ENCODE results near the gene SOWAHC.

SOWAHC gene

DNA sequence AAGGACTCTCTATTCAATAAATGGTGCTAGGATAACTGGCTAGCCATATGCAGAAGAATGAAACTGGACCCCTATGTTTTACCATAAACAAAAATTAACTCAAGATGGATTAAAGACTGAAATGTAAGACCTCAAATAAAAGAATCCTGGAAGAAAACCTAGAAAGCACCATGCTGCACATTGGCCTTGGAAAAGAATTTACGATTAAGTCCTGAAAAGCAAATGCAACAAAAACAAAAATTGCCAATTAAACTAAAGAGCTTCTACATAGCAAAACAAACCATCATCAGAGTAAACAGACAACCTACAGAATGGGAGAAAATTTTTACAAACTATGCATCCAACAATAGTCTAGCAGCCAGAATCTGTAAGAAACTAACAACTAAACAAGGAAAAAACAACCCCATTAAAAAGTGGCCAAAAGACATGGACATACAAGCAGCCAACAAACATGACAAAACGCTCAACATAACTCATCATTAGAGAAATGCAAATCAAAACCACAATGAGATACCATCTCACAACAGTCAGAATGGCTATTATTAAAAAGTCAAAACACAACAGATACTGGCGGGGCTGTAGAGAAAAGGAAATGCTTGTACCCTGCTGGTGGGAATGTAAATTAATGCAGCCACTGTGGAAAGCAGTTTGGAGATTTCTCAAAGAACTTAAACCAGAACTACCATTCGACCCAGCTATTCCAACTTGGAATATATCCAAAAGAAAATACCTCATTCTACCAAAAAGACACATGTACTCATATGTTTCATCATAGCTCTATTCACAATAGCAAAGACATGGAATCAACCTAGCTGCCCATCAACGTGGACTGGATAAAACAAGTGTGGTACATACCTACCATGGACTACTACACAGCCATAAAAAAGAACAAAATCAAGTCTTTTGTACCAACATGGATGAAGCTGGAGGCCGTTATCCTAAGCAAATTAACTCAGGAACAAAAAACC lies 31.0 kb upstream of the SOWAHC start:
- POLR2A ChIA-PET, result no interaction called here
- Histone ChIP-seq H3K4me3 (ENCODE audit: low read depth, low read length) (no peak overlapping the region), H3K27ac (ENCODE audit: extremely low read depth, low read depth, low read length) (no peak overlapping the region), H3K4me1 (ENCODE audit: control insufficient read depth, insufficient read depth, low read length) (no peaks in the 10 kb centered on the region; the same call in 1 of the 2 replicates), H3K36me3 (ENCODE audit: control insufficient read depth in 2 of 2, insufficient read depth in 1 of 2, low read length in 2 of 2) (peaks cover 4 to 9% of the 10 kb centered on the region in 2 experiments; a peak in 2 of 3 replicates), H3K9me3 (ENCODE audit: control insufficient read depth, insufficient read depth, low read depth, low read length) (no peaks in the 10 kb centered on the region)
- CTCF ChIA-PET, result interaction anchor here (0.6 kb wide), 2 partner anchors 149 to 152 kb away, joined by 3 read pairs; no protein-coding TSS in a partner anchor
- TF ChIP-seq, protein P1, sequence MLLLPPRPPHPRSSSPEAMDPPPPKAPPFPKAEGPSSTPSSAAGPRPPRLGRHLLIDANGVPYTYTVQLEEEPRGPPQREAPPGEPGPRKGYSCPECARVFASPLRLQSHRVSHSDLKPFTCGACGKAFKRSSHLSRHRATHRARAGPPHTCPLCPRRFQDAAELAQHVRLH (tag by site-specific recombination; IDR thresholded peaks at IDR 0.05), result 0 out of 2 replicates have a peak, but pooled peaks have one; percentile 47
- TF ChIP-seq, protein P2, sequence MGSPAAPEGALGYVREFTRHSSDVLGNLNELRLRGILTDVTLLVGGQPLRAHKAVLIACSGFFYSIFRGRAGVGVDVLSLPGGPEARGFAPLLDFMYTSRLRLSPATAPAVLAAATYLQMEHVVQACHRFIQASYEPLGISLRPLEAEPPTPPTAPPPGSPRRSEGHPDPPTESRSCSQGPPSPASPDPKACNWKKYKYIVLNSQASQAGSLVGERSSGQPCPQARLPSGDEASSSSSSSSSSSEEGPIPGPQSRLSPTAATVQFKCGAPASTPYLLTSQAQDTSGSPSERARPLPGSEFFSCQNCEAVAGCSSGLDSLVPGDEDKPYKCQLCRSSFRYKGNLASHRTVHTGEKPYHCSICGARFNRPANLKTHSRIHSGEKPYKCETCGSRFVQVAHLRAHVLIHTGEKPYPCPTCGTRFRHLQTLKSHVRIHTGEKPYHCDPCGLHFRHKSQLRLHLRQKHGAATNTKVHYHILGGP (tag by site-specific recombination; IDR thresholded peaks at IDR 0.05), result peak; percentile 98
- no peak for TF ChIP-seq ZNF202 (tag by site-specific recombination; IDR thresholded peaks at IDR 0.05; ENCODE audit: borderline replicate concordance)
- peak; percentile 45; the same call in 1 of the 2 replicates for TF ChIP-seq ZNF146 (tag by site-specific recombination; IDR thresholded peaks at IDR 0.05)

DNA sequence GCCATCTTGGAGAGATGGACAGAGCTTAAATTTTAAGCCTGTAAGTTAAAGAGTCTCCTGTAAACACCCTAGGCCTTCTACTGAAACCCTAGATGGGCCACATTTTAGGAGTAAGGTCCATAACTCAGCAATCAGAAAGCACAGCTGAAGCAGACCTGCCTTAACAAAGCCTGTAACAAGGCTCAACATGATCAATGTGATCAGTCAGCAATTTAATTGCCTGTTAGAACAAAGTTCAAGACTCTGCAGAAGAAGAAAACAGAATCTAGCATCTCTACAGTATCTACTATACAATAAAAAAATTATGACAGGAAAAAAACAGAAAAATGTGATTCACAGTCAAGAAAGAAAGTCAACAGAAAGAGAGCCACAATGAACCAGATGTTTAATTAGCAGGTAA lies 27.5 kb upstream of the SOWAHC start:
- no peak overlapping the region for H3K4me3 ChIP-seq (ENCODE audit: low read depth, low read length)
- no peak overlapping the region for H3K27ac ChIP-seq (ENCODE audit: extremely low read depth, low read depth, low read length)
- ChIA-PET CTCF (interaction anchor here (0.7 to 1.1 kb wide), 3 partner anchors 19 to 1046 kb away, joined by 3 to 4 read pairs (median 3); no protein-coding TSS in a partner anchor), POLR2A (no interaction called here)
- TF ChIP-seq ZBTB17 (tag by site-specific recombination; IDR thresholded peaks at IDR 0.05) (peak; percentile 49; the same call in 1 of the 2 replicates), ZNF221 (tag by site-specific recombination; IDR thresholded peaks at IDR 0.05; ENCODE audit: borderline replicate concordance) (no peak), ZNF223 (tag by site-specific recombination; IDR thresholded peaks at IDR 0.05) (no peak), ZNF626 (tag by site-specific recombination; IDR thresholded peaks at IDR 0.05) (no peak), KLF1 (tag by site-specific recombination; IDR thresholded peaks at IDR 0.05) (no peak)
- TF ChIP-seq, protein P3, sequence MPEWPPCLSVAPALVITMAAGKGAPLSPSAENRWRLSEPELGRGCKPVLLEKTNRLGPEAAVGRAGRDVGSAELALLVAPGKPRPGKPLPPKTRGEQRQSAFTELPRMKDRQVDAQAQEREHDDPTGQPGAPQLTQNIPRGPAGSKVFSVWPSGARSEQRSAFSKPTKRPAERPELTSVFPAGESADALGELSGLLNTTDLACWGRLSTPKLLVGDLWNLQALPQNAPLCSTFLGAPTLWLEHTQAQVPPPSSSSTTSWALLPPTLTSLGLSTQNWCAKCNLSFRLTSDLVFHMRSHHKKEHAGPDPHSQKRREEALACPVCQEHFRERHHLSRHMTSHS (tag by site-specific recombination; IDR thresholded peaks at IDR 0.05), result no peak
- no peaks in the 10 kb centered on the region for H3K9me3 ChIP-seq (ENCODE audit: control insufficient read depth, insufficient read depth, low read depth, low read length)
- no peaks in the 10 kb centered on the region; the same call in 1 of the 2 replicates for H3K4me1 ChIP-seq (ENCODE audit: control insufficient read depth, insufficient read depth, low read length)
- H3K36me3 ChIP-seq (ENCODE audit: control insufficient read depth in 2 of 2, insufficient read depth in 1 of 2, low read length in 2 of 2), result peaks cover 4 to 9% of the 10 kb centered on the region in 2 experiments; a peak in 2 of 3 replicates

DNA sequence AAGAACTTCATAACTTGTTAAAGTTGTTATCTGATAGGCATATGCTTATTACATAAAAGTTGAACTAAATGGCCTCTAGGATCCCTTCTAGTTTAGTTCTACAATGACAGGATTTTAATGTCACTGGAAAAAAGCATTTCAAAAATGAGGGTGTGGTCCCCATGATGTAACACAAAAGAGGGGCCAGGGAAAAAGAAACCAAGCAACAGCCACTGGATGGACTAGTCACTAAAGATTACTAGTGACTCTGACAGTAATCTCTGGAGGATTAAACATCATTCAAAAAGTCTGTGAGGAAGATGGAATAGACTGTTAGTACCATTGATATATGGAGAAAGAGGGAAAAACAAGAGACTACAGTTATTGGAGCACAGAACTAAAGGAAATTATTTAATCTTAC lies 23.0 kb upstream of the SOWAHC start:
- no peaks in the 10 kb centered on the region for H3K4me1 ChIP-seq (ENCODE audit: control insufficient read depth, insufficient read depth, low read length)
- ChIA-PET POLR2A (no interaction called here), CTCF (interaction anchor here (1.2 kb wide), 1 partner anchor 15 kb away, joined by 3 read pairs; no protein-coding TSS in a partner anchor)
- no peaks in the 10 kb centered on the region for H3K9me3 ChIP-seq (ENCODE audit: control insufficient read depth, insufficient read depth, low read depth, low read length)
- no peaks in the 10 kb centered on the region; a peak in 1 of 3 replicates for H3K36me3 ChIP-seq (ENCODE audit: control insufficient read depth in 2 of 2, insufficient read depth in 1 of 2, low read length in 2 of 2)
- H3K27ac ChIP-seq (ENCODE audit: extremely low read depth, low read depth, low read length), result no peak overlapping the region
- H3K4me3 ChIP-seq (ENCODE audit: low read depth, low read length), result no peak overlapping the region
- TF ChIP-seq, protein P4, sequence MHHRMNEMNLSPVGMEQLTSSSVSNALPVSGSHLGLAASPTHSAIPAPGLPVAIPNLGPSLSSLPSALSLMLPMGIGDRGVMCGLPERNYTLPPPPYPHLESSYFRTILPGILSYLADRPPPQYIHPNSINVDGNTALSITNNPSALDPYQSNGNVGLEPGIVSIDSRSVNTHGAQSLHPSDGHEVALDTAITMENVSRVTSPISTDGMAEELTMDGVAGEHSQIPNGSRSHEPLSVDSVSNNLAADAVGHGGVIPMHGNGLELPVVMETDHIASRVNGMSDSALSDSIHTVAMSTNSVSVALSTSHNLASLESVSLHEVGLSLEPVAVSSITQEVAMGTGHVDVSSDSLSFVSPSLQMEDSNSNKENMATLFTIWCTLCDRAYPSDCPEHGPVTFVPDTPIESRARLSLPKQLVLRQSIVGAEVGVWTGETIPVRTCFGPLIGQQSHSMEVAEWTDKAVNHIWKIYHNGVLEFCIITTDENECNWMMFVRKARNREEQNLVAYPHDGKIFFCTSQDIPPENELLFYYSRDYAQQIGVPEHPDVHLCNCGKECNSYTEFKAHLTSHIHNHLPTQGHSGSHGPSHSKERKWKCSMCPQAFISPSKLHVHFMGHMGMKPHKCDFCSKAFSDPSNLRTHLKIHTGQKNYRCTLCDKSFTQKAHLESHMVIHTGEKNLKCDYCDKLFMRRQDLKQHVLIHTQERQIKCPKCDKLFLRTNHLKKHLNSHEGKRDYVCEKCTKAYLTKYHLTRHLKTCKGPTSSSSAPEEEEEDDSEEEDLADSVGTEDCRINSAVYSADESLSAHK (tag by site-specific recombination; IDR thresholded peaks at IDR 0.05), result no peak
- TF ChIP-seq ZNF626 (tag by site-specific recombination; IDR thresholded peaks at IDR 0.05), result no peak
- TF ChIP-seq ZNF324 (tag by site-specific recombination; IDR thresholded peaks at IDR 0.05), result no peak
- TF ChIP-seq, protein P5, sequence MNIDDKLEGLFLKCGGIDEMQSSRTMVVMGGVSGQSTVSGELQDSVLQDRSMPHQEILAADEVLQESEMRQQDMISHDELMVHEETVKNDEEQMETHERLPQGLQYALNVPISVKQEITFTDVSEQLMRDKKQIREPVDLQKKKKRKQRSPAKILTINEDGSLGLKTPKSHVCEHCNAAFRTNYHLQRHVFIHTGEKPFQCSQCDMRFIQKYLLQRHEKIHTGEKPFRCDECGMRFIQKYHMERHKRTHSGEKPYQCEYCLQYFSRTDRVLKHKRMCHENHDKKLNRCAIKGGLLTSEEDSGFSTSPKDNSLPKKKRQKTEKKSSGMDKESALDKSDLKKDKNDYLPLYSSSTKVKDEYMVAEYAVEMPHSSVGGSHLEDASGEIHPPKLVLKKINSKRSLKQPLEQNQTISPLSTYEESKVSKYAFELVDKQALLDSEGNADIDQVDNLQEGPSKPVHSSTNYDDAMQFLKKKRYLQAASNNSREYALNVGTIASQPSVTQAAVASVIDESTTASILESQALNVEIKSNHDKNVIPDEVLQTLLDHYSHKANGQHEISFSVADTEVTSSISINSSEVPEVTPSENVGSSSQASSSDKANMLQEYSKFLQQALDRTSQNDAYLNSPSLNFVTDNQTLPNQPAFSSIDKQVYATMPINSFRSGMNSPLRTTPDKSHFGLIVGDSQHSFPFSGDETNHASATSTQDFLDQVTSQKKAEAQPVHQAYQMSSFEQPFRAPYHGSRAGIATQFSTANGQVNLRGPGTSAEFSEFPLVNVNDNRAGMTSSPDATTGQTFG (tag by site-specific recombination; IDR thresholded peaks at IDR 0.05; ENCODE audit: borderline replicate concordance), result no peak
- TF ChIP-seq HOXA7 (CRISPR knock-in tag; IDR thresholded peaks at IDR 0.05; ENCODE audit: borderline replicate concordance), result no peak
- TF ChIP-seq ZNF548 (tag by site-specific recombination; IDR thresholded peaks at IDR 0.05), result no peak
- TF ChIP-seq ZNF121 (tag by site-specific recombination; IDR thresholded peaks at IDR 0.05), result no peak
- no peak for TF ChIP-seq ZFP37 (tag by site-specific recombination; IDR thresholded peaks at IDR 0.05)

Measured in HEK293 (cell line).